Measurements from ENCODE around the gene CUEDC1.

DNA sequence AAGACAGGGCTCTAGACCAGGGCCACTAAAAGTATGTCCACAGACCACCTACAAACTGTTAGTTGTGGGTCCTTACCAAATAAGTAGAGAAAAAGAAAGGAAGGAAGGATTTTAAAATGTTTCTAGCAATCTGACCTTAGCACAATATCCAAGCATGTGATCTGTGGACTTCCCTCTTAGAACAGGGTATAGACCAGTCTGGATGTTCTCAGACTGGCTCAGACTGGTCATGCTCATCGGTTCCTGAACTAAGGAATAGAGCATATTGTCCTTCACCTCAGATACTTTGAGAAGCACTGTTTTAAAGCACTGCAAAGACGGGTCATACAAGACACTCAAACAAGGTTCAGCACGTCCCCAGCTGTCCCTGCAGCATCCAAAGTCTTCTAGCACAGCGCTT, 25.8 kb downstream of the CUEDC1 start:
- TF ChIP-seq, protein P1, sequence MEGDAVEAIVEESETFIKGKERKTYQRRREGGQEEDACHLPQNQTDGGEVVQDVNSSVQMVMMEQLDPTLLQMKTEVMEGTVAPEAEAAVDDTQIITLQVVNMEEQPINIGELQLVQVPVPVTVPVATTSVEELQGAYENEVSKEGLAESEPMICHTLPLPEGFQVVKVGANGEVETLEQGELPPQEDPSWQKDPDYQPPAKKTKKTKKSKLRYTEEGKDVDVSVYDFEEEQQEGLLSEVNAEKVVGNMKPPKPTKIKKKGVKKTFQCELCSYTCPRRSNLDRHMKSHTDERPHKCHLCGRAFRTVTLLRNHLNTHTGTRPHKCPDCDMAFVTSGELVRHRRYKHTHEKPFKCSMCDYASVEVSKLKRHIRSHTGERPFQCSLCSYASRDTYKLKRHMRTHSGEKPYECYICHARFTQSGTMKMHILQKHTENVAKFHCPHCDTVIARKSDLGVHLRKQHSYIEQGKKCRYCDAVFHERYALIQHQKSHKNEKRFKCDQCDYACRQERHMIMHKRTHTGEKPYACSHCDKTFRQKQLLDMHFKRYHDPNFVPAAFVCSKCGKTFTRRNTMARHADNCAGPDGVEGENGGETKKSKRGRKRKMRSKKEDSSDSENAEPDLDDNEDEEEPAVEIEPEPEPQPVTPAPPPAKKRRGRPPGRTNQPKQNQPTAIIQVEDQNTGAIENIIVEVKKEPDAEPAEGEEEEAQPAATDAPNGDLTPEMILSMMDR (conservative IDR thresholded peaks at IDR 0.05; ENCODE audit: low read depth, low read length), result no peak
- TF ChIP-seq RCOR1 (IDR thresholded peaks at IDR 0.05; ENCODE audit: insufficient replicate concordance, low read length), result no peak

All from IMR-90 (cell line).